ENCODE data around the gene IL2. TPM values are rescaled to one million over a fixed set of nuclear protein-coding genes. Genes with fewer than 3 reads are reported as not detected.

Gene IL2
- total RNA-seq, 4 donors from 2014 or later, result 0.98 TPM; not detected in 3

GRCh38 chr4:122434285-122434684 lies 22.2 kb downstream of the IL2 start:
- Histone ChIP-seq H3K9me3 (no peaks in the 10 kb centered on the region), H3K4me3 (no peak overlapping the region), H3K27ac (no peak overlapping the region), H3K4me1 (no peaks in the 10 kb centered on the region), H3K36me3 (no peaks in the 10 kb centered on the region), H3K27me3 (no peaks in the 10 kb centered on the region)
- no peak for DNase-seq (ENCODE audit: low spot score in 2 of 2)
- 81 to 82% methylated on average over 3 of the region's 3 CpGs for WGBS, 2 donors
- TF ChIP-seq EP300 (IDR thresholded peaks at IDR 0.05) (no peak), CTCF (IDR thresholded peaks at IDR 0.05) (no peak), POLR2A (IDR thresholded peaks at IDR 0.05) (no peak)

GRCh38 chr4:122431351-122431750 lies 25.2 kb downstream of the IL2 start:
- TF ChIP-seq EP300 (IDR thresholded peaks at IDR 0.05) (no peak), POLR2A (IDR thresholded peaks at IDR 0.05) (no peak), CTCF (IDR thresholded peaks at IDR 0.05) (no peak)
- Histone ChIP-seq H3K27ac (no peak overlapping the region), H3K4me1 (no peaks in the 10 kb centered on the region), H3K36me3 (no peaks in the 10 kb centered on the region), H3K4me3 (no peak overlapping the region), H3K9me3 (no peaks in the 10 kb centered on the region), H3K27me3 (no peaks in the 10 kb centered on the region)
- no peak for DNase-seq (ENCODE audit: low spot score in 2 of 2)
- WGBS, 2 donors, result 52 to 63% methylated on average over 5 of the region's 5 CpGs

GRCh38 chr4:122423246-122423645 lies 33.3 kb downstream of the IL2 start:
- no peaks in the 10 kb centered on the region for H3K36me3 ChIP-seq
- no peak overlapping the region for H3K4me3 ChIP-seq
- no peak for DNase-seq (ENCODE audit: low spot score in 2 of 2)
- H3K4me1 ChIP-seq, result no peaks in the 10 kb centered on the region
- H3K27ac ChIP-seq, result no peak overlapping the region
- TF ChIP-seq POLR2A (IDR thresholded peaks at IDR 0.05), result no peak
- H3K27me3 ChIP-seq, result no peaks in the 10 kb centered on the region
- peaks cover 0 to 5% (median 0%) of the 10 kb centered on the region in 4 donors for H3K9me3 ChIP-seq

- Histone ChIP-seq H3K27me3 (no peaks in the 10 kb centered on the region), H3K36me3 (no peaks in the 10 kb centered on the region), H3K4me3 (no peak overlapping the region), H3K27ac (no peak overlapping the region), H3K4me1 (no peaks in the 10 kb centered on the region), H3K9me3 (no peaks in the 10 kb centered on the region)
- TF ChIP-seq POLR2A (IDR thresholded peaks at IDR 0.05) (no peak), CTCF (IDR thresholded peaks at IDR 0.05) (no peak), EP300 (IDR thresholded peaks at IDR 0.05) (no peak)
- WGBS, 2 donors, result 59% methylated on average over 3 of the region's 3 CpGs
- DNase-seq (ENCODE audit: low spot score in 2 of 2), result no peak
Observed at GRCh38 chr4:122412547-122412946, 44.0 kb downstream of the IL2 start.

- H3K4me1 ChIP-seq, result no peaks in the 10 kb centered on the region
- no peaks in the 10 kb centered on the region for H3K36me3 ChIP-seq
- DNase-seq (ENCODE audit: low spot score in 2 of 2), result no peak
- WGBS, 2 donors, result 29 to 38% methylated on average over 3 of the region's 3 CpGs
- H3K9me3 ChIP-seq, result no peaks in the 10 kb centered on the region
- no peak overlapping the region for H3K27ac ChIP-seq
- TF ChIP-seq EP300 (IDR thresholded peaks at IDR 0.05), result no peak
- H3K27me3 ChIP-seq, result no peaks in the 10 kb centered on the region
- H3K4me3 ChIP-seq, result no peak overlapping the region
Observed at GRCh38 chr4:122403861-122404260, 52.7 kb downstream of the IL2 start.

Other genes starting within 250 kb of the IL2 start
- gene ADAD1, start 77.7 kb downstream of the IL2 start, total RNA-seq, result not detected
- gene IL21, start 164.3 kb upstream of the IL2 start, total RNA-seq, result not detected

All from tibial nerve (tissue), 4 donors.